HG03442 (cell line): ENCODE results near the gene PLOD3.
"Not testable (repeated sequence)": the region's sequence is repeated elsewhere in the genome, so short reads cannot be mapped to it uniquely, and the experiment has no call there.

Source experiments
- ATAC-seq: cut with Tn5 transposase; IDR thresholded peaks from one replicate; pipeline ENCODE4 v1.9.1; 2021; ENCODE audit warnings: mild to moderate bottlenecking, moderate library complexity; ENCODE audit not compliant: unreplicated experiment

PLOD3 gene

GRCh38 chr7:101217388-101218235 lies at the start of gene PLOD3, which contains the start of gene ZNHIT1:
Gene PLOD3, minus strand, starts transcription at chr7:101217581. Its CDS starts 307 bp downstream, at chr7:101217274.
Gene ZNHIT1, plus strand, starts transcription at chr7:101218165. Its CDS starts 31 bp downstream, at chr7:101218196.
- peak; percentile 65 for ATAC-seq

- no peak for ATAC-seq
Measured at GRCh38 chr7:101265622-101266516, 48.5 kb upstream of the PLOD3 start.

GRCh38 chr7:101264102-101264706 lies 46.8 kb upstream of the PLOD3 start:
- ATAC-seq = not testable (repeated sequence)

- no peak for ATAC-seq
Measured at GRCh38 chr7:101258243-101258731, 40.9 kb upstream of the PLOD3 start.

- no peak for ATAC-seq
Measured at GRCh38 chr7:101255796-101256195, 38.4 kb upstream of the PLOD3 start.

- not testable (repeated sequence) for ATAC-seq
Measured at GRCh38 chr7:101253199-101253598, 35.8 kb upstream of the PLOD3 start.

- peak; percentile 95 for ATAC-seq
Measured at GRCh38 chr7:101251871-101252659, 34.7 kb upstream of the PLOD3 start.

- ATAC-seq = no peak
Measured at GRCh38 chr7:101250324-101250723, 32.9 kb upstream of the PLOD3 start.

- no peak for ATAC-seq
Measured at GRCh38 chr7:101248276-101248675, 30.9 kb upstream of the PLOD3 start.

- no peak for ATAC-seq
Measured at GRCh38 chr7:101245147-101245668, 27.8 kb upstream of the PLOD3 start.

GRCh38 chr7:101244375-101245146 lies 27.2 kb upstream of the PLOD3 start, which contains the start of gene FIS1:
Gene FIS1, minus strand, starts transcription at chr7:101245081. Its CDS starts 77 bp downstream, at chr7:101245004.
- peak; percentile 90 for ATAC-seq

- no peak for ATAC-seq
Measured at GRCh38 chr7:101243646-101244374, 26.4 kb upstream of the PLOD3 start.

- no peak for ATAC-seq
Measured at GRCh38 chr7:101241443-101242349, 24.3 kb upstream of the PLOD3 start.

GRCh38 chr7:101241015-101241363 lies 23.6 kb upstream of the PLOD3 start:
- ATAC-seq = no peak

GRCh38 chr7:101240226-101241014 lies 23.0 kb upstream of the PLOD3 start:
- ATAC-seq = no peak

- ATAC-seq = no peak
Measured at GRCh38 chr7:101239951-101240220, 22.5 kb upstream of the PLOD3 start.
